IMR-90 (cell line): ENCODE measurements around the gene PAM16. TPM values are rescaled to one million over a fixed set of nuclear protein-coding genes. Genes with fewer than 3 reads are reported as not detected.

ENCODE experiments used
- ATAC-seq: fragments of 200-7000 bp; cut with Tn5 transposase; 2 replicates; pipeline ENCODE4 v1.9.1; 2020; ENCODE audit warnings: low read depth, mild to moderate bottlenecking, moderate library complexity
- BruUV-seq: library from RNA; stranded (reverse); fragments of 400-500 nt; replicated peaks from 2 replicates; lab custom pipeline; 2021; lab: Mats Ljungman, UMichigan
- CTCF ChIA-PET: fragments of 300-600 bp; formaldehyde crosslinking; extraction: SDS; loops from one replicate; lab custom pipeline; 2021; ENCODE audit warnings: antibody characterized with exemption; lab: Yijun Ruan, JAX
- POLR2A ChIA-PET: fragments of 300-600 bp; sonication (Branson Sonifier 250); formaldehyde crosslinking; loops from one replicate; lab custom pipeline; 2022; ENCODE audit warnings: antibody characterized with exemption; ENCODE audit not compliant: unreplicated experiment; lab: Charles Lee
- DNase-seq: peaks from one replicate; pipeline ENCODE4 v3.0.0; 2013
- H2AFZ ChIP-seq: replicated peaks from 2 replicates; pipeline ENCODE3; 2013; ENCODE audit warnings: low read length, mild to moderate bottlenecking; ENCODE audit not compliant: poor library complexity
- H2AK5ac ChIP-seq: 2 replicates; pipeline ENCODE4 v1.6.1; 2013; ENCODE audit warnings: low read depth, low read length, inconsistent platforms
- H2AK9ac ChIP-seq: replicated peaks from 2 replicates; pipeline ENCODE3; 2013; ENCODE audit warnings: mild to moderate bottlenecking, low read depth, low read length, moderate library complexity; ENCODE audit not compliant: poor library complexity
- H2BK120ac ChIP-seq: 2 replicates; pipeline ENCODE4 v1.6.1; 2013; ENCODE audit warnings: low read depth, low read length, inconsistent platforms
- H2BK15ac ChIP-seq: 3 replicates; pipeline ENCODE4 v1.6.1; 2013; ENCODE audit warnings: low read depth, low read length, inconsistent platforms
- H2BK20ac ChIP-seq: 2 replicates; pipeline ENCODE4 v1.6.1; 2013; ENCODE audit warnings: low read depth, mild to moderate bottlenecking, inconsistent platforms, low read length, moderate library complexity
- H2BK5ac ChIP-seq: 2 replicates; pipeline ENCODE4 v1.6.1; 2013; ENCODE audit warnings: mild to moderate bottlenecking, low read depth, low read length, inconsistent platforms; ENCODE audit not compliant: poor library complexity, severe bottlenecking
- H3K14ac ChIP-seq: replicated peaks from 2 replicates; pipeline ENCODE4 v1.6.1; 2013; ENCODE audit warnings: low read depth, low read length, inconsistent platforms
- H3K18ac ChIP-seq: 2 replicates; pipeline ENCODE4 v1.6.1; 2013; ENCODE audit warnings: low read depth, low read length, control low read depth
- H3K23ac ChIP-seq: 2 replicates; pipeline ENCODE4 v1.6.1; 2013; ENCODE audit warnings: low read depth, low read length, inconsistent platforms
- H3K27ac ChIP-seq: 2 replicates; pipeline ENCODE4 v1.5.1; 2013; ENCODE audit warnings: mild to moderate bottlenecking, control low read depth, low read length; ENCODE audit not compliant: insufficient read depth
- H3K27me3 ChIP-seq: 2 replicates; pipeline ENCODE4 v1.6.1; 2013; ENCODE audit warnings: low read length; ENCODE audit not compliant: control insufficient read depth, insufficient read depth
- H3K36me3 ChIP-seq: 2 replicates; pipeline ENCODE4 v1.6.1; 2013; ENCODE audit warnings: low read length, mixed read lengths; ENCODE audit not compliant: control insufficient read depth, insufficient read depth
- H3K4ac ChIP-seq: 2 replicates; pipeline ENCODE4 v1.6.1; 2013; ENCODE audit warnings: low read depth, low read length, inconsistent platforms
- H3K4me1 ChIP-seq: 2 replicates; pipeline ENCODE4 v1.6.1; 2013; ENCODE audit warnings: low read length, mixed read lengths; ENCODE audit not compliant: control insufficient read depth, insufficient read depth
- H3K4me2 ChIP-seq: 2 replicates; pipeline ENCODE4 v1.6.1; 2013; ENCODE audit warnings: low read depth, mild to moderate bottlenecking, control low read depth, low read length, moderate library complexity
- H3K4me3 ChIP-seq: 2 replicates; pipeline ENCODE4 v1.5.1; 2013; ENCODE audit warnings: low read depth, mild to moderate bottlenecking, control low read depth, low read length, moderate library complexity; ENCODE audit not compliant: insufficient read depth
- H3K56ac ChIP-seq: 2 replicates; pipeline ENCODE4 v1.6.1; 2013; ENCODE audit warnings: low read length, inconsistent platforms; ENCODE audit not compliant: insufficient read depth; ENCODE audit errors: extremely low read depth
- H3K79me1 ChIP-seq, 2 experiments: 2 replicates each; pipeline ENCODE4 v1.6.1; 2013; ENCODE audit warnings: low read length in 2 of 2, inconsistent platforms in 1 of 2, low read depth in 1 of 2
- H3K9ac ChIP-seq: 2 replicates; pipeline ENCODE4 v1.6.1; 2013; ENCODE audit warnings: low read depth, low read length, control low read depth
- H3K9me1 ChIP-seq: 2 replicates; pipeline ENCODE4 v1.6.1; 2013; ENCODE audit warnings: low read length, inconsistent platforms; ENCODE audit not compliant: insufficient read depth
- H3K9me3 ChIP-seq: 2 replicates; pipeline ENCODE4 v1.6.1; 2013; ENCODE audit warnings: low read length; ENCODE audit not compliant: control insufficient read depth, insufficient read depth
- H4K20me1 ChIP-seq: 2 replicates; pipeline ENCODE4 v1.6.1; 2013; ENCODE audit warnings: low read length, inconsistent platforms; ENCODE audit not compliant: insufficient read depth
- H4K5ac ChIP-seq: 2 replicates; pipeline ENCODE4 v1.6.1; 2013; ENCODE audit warnings: mild to moderate bottlenecking, low read depth, low read length, control low read depth
- H4K8ac ChIP-seq, 2 experiments: 2 replicates each; pipeline ENCODE4 v1.6.1; 2013; ENCODE audit warnings: low read depth in 2 of 2, low read length in 2 of 2, control low read depth in 1 of 2, inconsistent platforms in 1 of 2
- H4K91ac ChIP-seq: 2 replicates; pipeline ENCODE4 v1.6.1; 2013; ENCODE audit warnings: low read depth, low read length, inconsistent platforms; ENCODE audit not compliant: insufficient read depth
- BHLHE40 ChIP-seq: fragments of 150-350 bp; IDR thresholded peaks from 2 replicates; pipeline ENCODE4 v1.6.1; 2016; ENCODE audit warnings: mild to moderate bottlenecking, low read depth, low read length
- CEBPB ChIP-seq: IDR thresholded peaks from 2 replicates; pipeline ENCODE4 v1.6.1; 2012; ENCODE audit warnings: low read depth, low read length, improper control_type of control experiment
- CHD1 ChIP-seq: IDR thresholded peaks from 2 replicates; pipeline ENCODE4 v1.6.1; 2012; ENCODE audit warnings: low read depth, low read length, improper control_type of control experiment
- CTCF ChIP-seq: conservative IDR thresholded peaks from 2 replicates; pipeline ENCODE4 v1.5.1; 2012; ENCODE audit warnings: mild to moderate bottlenecking, low read depth, low read length, improper control_type of control experiment
- MAFK ChIP-seq: IDR thresholded peaks from 2 replicates; pipeline ENCODE4 v1.6.1; 2012; ENCODE audit warnings: low read depth, low read length, improper control_type of control experiment
- NFE2L2 ChIP-seq: fragments of 150-350 bp; IDR thresholded peaks from 2 replicates; pipeline ENCODE4 v1.6.1; 2016; ENCODE audit warnings: low read depth, mild to moderate bottlenecking, low read length
- POLR2A ChIP-seq: IDR thresholded peaks from 2 replicates; pipeline ENCODE4 v1.6.1; 2012; ENCODE audit warnings: mild to moderate bottlenecking, low read depth, low read length
- RAD21 ChIP-seq: IDR thresholded peaks from 2 replicates; pipeline ENCODE4 v1.6.1; 2012; ENCODE audit warnings: low read length, improper control_type of control experiment
- RCOR1 ChIP-seq: IDR thresholded peaks from 2 replicates; pipeline ENCODE4 v1.6.1; 2012; ENCODE audit warnings: mild to moderate bottlenecking, low read length, improper control_type of control experiment; ENCODE audit not compliant: insufficient replicate concordance
- RFX5 ChIP-seq: IDR thresholded peaks from 2 replicates; pipeline ENCODE4 v1.8.0; 2012; ENCODE audit warnings: low read depth, mild to moderate bottlenecking, low read length, moderate library complexity
- SMC3 ChIP-seq: fragments of 150-350 bp; IDR thresholded peaks from 2 replicates; pipeline ENCODE4 v1.6.1; 2016; ENCODE audit warnings: low read depth, mild to moderate bottlenecking, antibody characterized with exemption, low read length, moderate library complexity
- WGBS, 2 experiments: methylation state at CpG; one replicate each; pipeline versions ENCODE4 v1.1.5 to v1.1.7; 2013; ENCODE audit warnings: missing lambda C conversion rate in 2 of 2; ENCODE audit not compliant: insufficient read length in 1 of 2; ENCODE audit errors: extremely low coverage in 2 of 2; 5-methylcytosine and 5-hydroxymethylcytosine counted together
- dilution Hi-C: fragments of 300-500 bp; cut with HindIII; formaldehyde crosslinking; loops from one replicate; pipeline ENCODE4 v1.14.3; 2018; ENCODE audit warnings: low sequenced_read_pairs; ENCODE audit not compliant: unreplicated experiment
- in situ Hi-C: fragments of 300-500 bp; cut with MboI; formaldehyde crosslinking; loops from 3 replicates; pipeline ENCODE4 v1.14.3; 2019; ENCODE audit warnings: low sequenced_read_pairs, inconsistent platforms, mixed read lengths
- intact Hi-C: fragments of 100-400 bp; cut with micrococcal nuclease; formaldehyde crosslinking; loops from 2 replicates; pipeline ENCODE4 v1.10.0; 2022
- polyA plus RNA-seq, 3 experiments: library from polyadenylated mRNA; depleted of rRNA; stranded (reverse); fragments of >200 nt; gene quantifications; 2 replicates each; pipeline ENCODE4 v1.2.3, GENCODE V29; 2012; ENCODE audit warnings: low replicate concordance in 1 of 3
- total RNA-seq: library from RNA; depleted of rRNA; stranded (reverse); fragments of >200 nt; gene quantifications from 2 replicates; pipeline ENCODE4 v1.2.3, GENCODE V29; 2012

PAM16 gene
- total and polyA plus RNA-seq, 2 of the 4 experiments (the other 2 are of a cell fraction): 17.9 to 48.4 TPM

- Histone ChIP-seq H4K8ac (no peak overlapping the region), H3K9ac (no peak overlapping the region), H4K20me1 (peaks cover 97% of the 10 kb centered on the region), H3K4me2 (no peak overlapping the region), H2BK15ac (no peak overlapping the region), H3K27me3 (no peaks in the 10 kb centered on the region), H3K14ac (no peak overlapping the region), H3K27ac (no peak overlapping the region), H2BK5ac (peak overlapping the region; percentile 26), H2BK20ac (no peak overlapping the region), H3K36me3 (peaks cover 51% of the 10 kb centered on the region), H4K5ac (no peak overlapping the region), H3K4me1 (peaks cover 34% of the 10 kb centered on the region), H3K79me1 (peaks cover 2 to 78% of the 10 kb centered on the region in 2 experiments; a peak in 3 of 4 replicates), H2BK120ac (no peak overlapping the region), H2AFZ (peak overlapping the region; percentile 69), H3K56ac (no peak overlapping the region), H3K4me3 (no peak overlapping the region), H3K4ac (no peak overlapping the region; the same call in 1 of the 2 replicates), H3K9me3 (no peaks in the 10 kb centered on the region), H2AK9ac (peak overlapping the region; percentile 33), H3K18ac (no peak overlapping the region), H3K9me1 (peaks cover 12% of the 10 kb centered on the region), H3K23ac (no peak overlapping the region), H2AK5ac (0 out of 2 replicates have a peak overlapping the region, but pooled peaks have one; percentile 12), H4K91ac (no peak overlapping the region)
- intact Hi-C loops: no loop called here
- 93% methylated on average over 3 of the region's 12 CpGs; no CpG with 5 or more reads in 1 of the 2 experiments for WGBS, 2 experiments
- ATAC-seq (no peak), DNase-seq (no peak)
- no TSS peak for BruUV-seq
- ChIA-PET POLR2A (interaction anchor here (1.3 kb wide), 1 partner anchor 9 kb away, joined by 4 read pairs; no protein-coding TSS in a partner anchor), CTCF (no interaction called here)
- TF ChIP-seq MAFK (no peak), BHLHE40 (no peak), CTCF (no peak), SMC3 (no peak), RAD21 (no peak), POLR2A (no peak), RFX5 (no peak), CEBPB (no peak), RCOR1 (no peak), NFE2L2 (no peak), CHD1 (no peak)
- in situ Hi-C loops: no loop called here
- dilution Hi-C loops: no loop called here
Measured at GRCh38 chr16:4377573-4378154, 26.5 kb upstream of the PAM16 start.
